IMR-90 (cell line): ENCODE data around the gene ANKRD52. TPM values are rescaled to one million over a fixed set of nuclear protein-coding genes. Genes with fewer than 3 reads are reported as not detected.

Source experiments
- ATAC-seq: fragments of 200-7000 bp; cut with Tn5 transposase; 2 replicates; pipeline ENCODE4 v1.9.1; 2020; ENCODE audit warnings: low read depth, mild to moderate bottlenecking, moderate library complexity
- BruUV-seq: library from RNA; stranded (reverse); fragments of 400-500 nt; replicated peaks from 2 replicates; lab custom pipeline; 2021; lab: Mats Ljungman, UMichigan
- CTCF ChIA-PET: fragments of 300-600 bp; formaldehyde crosslinking; extraction: SDS; loops from one replicate; lab custom pipeline; 2021; ENCODE audit warnings: antibody characterized with exemption; lab: Yijun Ruan, JAX
- POLR2A ChIA-PET: fragments of 300-600 bp; sonication (Branson Sonifier 250); formaldehyde crosslinking; loops from one replicate; lab custom pipeline; 2022; ENCODE audit warnings: antibody characterized with exemption; ENCODE audit not compliant: unreplicated experiment; lab: Charles Lee
- DNase-seq: peaks from one replicate; pipeline ENCODE4 v3.0.0; 2013
- H2AFZ ChIP-seq: replicated peaks from 2 replicates; pipeline ENCODE3; 2013; ENCODE audit warnings: low read length, mild to moderate bottlenecking; ENCODE audit not compliant: poor library complexity
- H2AK5ac ChIP-seq: 2 replicates; pipeline ENCODE4 v1.6.1; 2013; ENCODE audit warnings: low read depth, low read length, inconsistent platforms
- H2AK9ac ChIP-seq: replicated peaks from 2 replicates; pipeline ENCODE3; 2013; ENCODE audit warnings: mild to moderate bottlenecking, low read depth, low read length, moderate library complexity; ENCODE audit not compliant: poor library complexity
- H2BK120ac ChIP-seq: 2 replicates; pipeline ENCODE4 v1.6.1; 2013; ENCODE audit warnings: low read depth, low read length, inconsistent platforms
- H2BK15ac ChIP-seq: 3 replicates; pipeline ENCODE4 v1.6.1; 2013; ENCODE audit warnings: low read depth, low read length, inconsistent platforms
- H2BK20ac ChIP-seq: 2 replicates; pipeline ENCODE4 v1.6.1; 2013; ENCODE audit warnings: low read depth, mild to moderate bottlenecking, inconsistent platforms, low read length, moderate library complexity
- H2BK5ac ChIP-seq: 2 replicates; pipeline ENCODE4 v1.6.1; 2013; ENCODE audit warnings: mild to moderate bottlenecking, low read depth, low read length, inconsistent platforms; ENCODE audit not compliant: poor library complexity, severe bottlenecking
- H3K14ac ChIP-seq: replicated peaks from 2 replicates; pipeline ENCODE4 v1.6.1; 2013; ENCODE audit warnings: low read depth, low read length, inconsistent platforms
- H3K18ac ChIP-seq: 2 replicates; pipeline ENCODE4 v1.6.1; 2013; ENCODE audit warnings: low read depth, low read length, control low read depth
- H3K23ac ChIP-seq: 2 replicates; pipeline ENCODE4 v1.6.1; 2013; ENCODE audit warnings: low read depth, low read length, inconsistent platforms
- H3K27ac ChIP-seq: 2 replicates; pipeline ENCODE4 v1.5.1; 2013; ENCODE audit warnings: mild to moderate bottlenecking, control low read depth, low read length; ENCODE audit not compliant: insufficient read depth
- H3K27me3 ChIP-seq: 2 replicates; pipeline ENCODE4 v1.6.1; 2013; ENCODE audit warnings: low read length; ENCODE audit not compliant: control insufficient read depth, insufficient read depth
- H3K36me3 ChIP-seq: 2 replicates; pipeline ENCODE4 v1.6.1; 2013; ENCODE audit warnings: low read length, mixed read lengths; ENCODE audit not compliant: control insufficient read depth, insufficient read depth
- H3K4ac ChIP-seq: 2 replicates; pipeline ENCODE4 v1.6.1; 2013; ENCODE audit warnings: low read depth, low read length, inconsistent platforms
- H3K4me1 ChIP-seq: 2 replicates; pipeline ENCODE4 v1.6.1; 2013; ENCODE audit warnings: low read length, mixed read lengths; ENCODE audit not compliant: control insufficient read depth, insufficient read depth
- H3K4me2 ChIP-seq: 2 replicates; pipeline ENCODE4 v1.6.1; 2013; ENCODE audit warnings: low read depth, mild to moderate bottlenecking, control low read depth, low read length, moderate library complexity
- H3K4me3 ChIP-seq: 2 replicates; pipeline ENCODE4 v1.5.1; 2013; ENCODE audit warnings: low read depth, mild to moderate bottlenecking, control low read depth, low read length, moderate library complexity; ENCODE audit not compliant: insufficient read depth
- H3K56ac ChIP-seq: 2 replicates; pipeline ENCODE4 v1.6.1; 2013; ENCODE audit warnings: low read length, inconsistent platforms; ENCODE audit not compliant: insufficient read depth; ENCODE audit errors: extremely low read depth
- H3K79me1 ChIP-seq, 2 experiments: 2 replicates each; pipeline ENCODE4 v1.6.1; 2013; ENCODE audit warnings: low read length in 2 of 2, inconsistent platforms in 1 of 2, low read depth in 1 of 2
- H3K9ac ChIP-seq: 2 replicates; pipeline ENCODE4 v1.6.1; 2013; ENCODE audit warnings: low read depth, low read length, control low read depth
- H3K9me1 ChIP-seq: 2 replicates; pipeline ENCODE4 v1.6.1; 2013; ENCODE audit warnings: low read length, inconsistent platforms; ENCODE audit not compliant: insufficient read depth
- H3K9me3 ChIP-seq: 2 replicates; pipeline ENCODE4 v1.6.1; 2013; ENCODE audit warnings: low read length; ENCODE audit not compliant: control insufficient read depth, insufficient read depth
- H4K20me1 ChIP-seq: 2 replicates; pipeline ENCODE4 v1.6.1; 2013; ENCODE audit warnings: low read length, inconsistent platforms; ENCODE audit not compliant: insufficient read depth
- H4K5ac ChIP-seq: 2 replicates; pipeline ENCODE4 v1.6.1; 2013; ENCODE audit warnings: mild to moderate bottlenecking, low read depth, low read length, control low read depth
- H4K8ac ChIP-seq, 2 experiments: 2 replicates each; pipeline ENCODE4 v1.6.1; 2013; ENCODE audit warnings: low read depth in 2 of 2, low read length in 2 of 2, control low read depth in 1 of 2, inconsistent platforms in 1 of 2
- H4K91ac ChIP-seq: 2 replicates; pipeline ENCODE4 v1.6.1; 2013; ENCODE audit warnings: low read depth, low read length, inconsistent platforms; ENCODE audit not compliant: insufficient read depth
- CEBPB ChIP-seq: IDR thresholded peaks from 2 replicates; pipeline ENCODE4 v1.6.1; 2012; ENCODE audit warnings: low read depth, low read length, improper control_type of control experiment
- CTCF ChIP-seq: conservative IDR thresholded peaks from 2 replicates; pipeline ENCODE4 v1.5.1; 2012; ENCODE audit warnings: mild to moderate bottlenecking, low read depth, low read length, improper control_type of control experiment
- FOS ChIP-seq: fragments of 150-350 bp; IDR thresholded peaks from 2 replicates; pipeline ENCODE4 v1.6.1; 2016; ENCODE audit warnings: low read depth, low read length
- MAFK ChIP-seq: IDR thresholded peaks from 2 replicates; pipeline ENCODE4 v1.6.1; 2012; ENCODE audit warnings: low read depth, low read length, improper control_type of control experiment
- MAZ ChIP-seq: IDR thresholded peaks from 2 replicates; pipeline ENCODE4 v1.6.1; 2012; ENCODE audit warnings: low read depth, mild to moderate bottlenecking, low read length, improper control_type of control experiment, moderate library complexity, borderline replicate concordance
- RFX5 ChIP-seq: IDR thresholded peaks from 2 replicates; pipeline ENCODE4 v1.8.0; 2012; ENCODE audit warnings: low read depth, mild to moderate bottlenecking, low read length, moderate library complexity
- SMC3 ChIP-seq: fragments of 150-350 bp; IDR thresholded peaks from 2 replicates; pipeline ENCODE4 v1.6.1; 2016; ENCODE audit warnings: low read depth, mild to moderate bottlenecking, antibody characterized with exemption, low read length, moderate library complexity
- WGBS, 2 experiments: methylation state at CpG; one replicate each; pipeline versions ENCODE4 v1.1.5 to v1.1.7; 2013; ENCODE audit warnings: missing lambda C conversion rate in 2 of 2; ENCODE audit not compliant: insufficient read length in 1 of 2; ENCODE audit errors: extremely low coverage in 2 of 2; 5-methylcytosine and 5-hydroxymethylcytosine counted together
- dilution Hi-C: fragments of 300-500 bp; cut with HindIII; formaldehyde crosslinking; loops from one replicate; pipeline ENCODE4 v1.14.3; 2018; ENCODE audit warnings: low sequenced_read_pairs; ENCODE audit not compliant: unreplicated experiment
- in situ Hi-C: fragments of 300-500 bp; cut with MboI; formaldehyde crosslinking; loops from 3 replicates; pipeline ENCODE4 v1.14.3; 2019; ENCODE audit warnings: low sequenced_read_pairs, inconsistent platforms, mixed read lengths
- intact Hi-C: fragments of 100-400 bp; cut with micrococcal nuclease; formaldehyde crosslinking; loops from 2 replicates; pipeline ENCODE4 v1.10.0; 2022
- polyA plus RNA-seq, 3 experiments: library from polyadenylated mRNA; depleted of rRNA; stranded (reverse); fragments of >200 nt; gene quantifications; 2 replicates each; pipeline ENCODE4 v1.2.3, GENCODE V29; 2012; ENCODE audit warnings: low replicate concordance in 1 of 3
- total RNA-seq: library from RNA; depleted of rRNA; stranded (reverse); fragments of >200 nt; gene quantifications from 2 replicates; pipeline ENCODE4 v1.2.3, GENCODE V29; 2012
- TF ChIP-seq, protein P1 (sequence below): fragments of 150-350 bp; IDR thresholded peaks from 2 replicates; pipeline ENCODE4 v1.6.1; 2016; ENCODE audit warnings: low read depth, mild to moderate bottlenecking, low read length, moderate library complexity, borderline replicate concordance

ANKRD52 gene
- total and polyA plus RNA-seq, 2 of the 4 experiments (the other 2 are of a cell fraction), result 15.4 to 35.9 TPM

DNA sequence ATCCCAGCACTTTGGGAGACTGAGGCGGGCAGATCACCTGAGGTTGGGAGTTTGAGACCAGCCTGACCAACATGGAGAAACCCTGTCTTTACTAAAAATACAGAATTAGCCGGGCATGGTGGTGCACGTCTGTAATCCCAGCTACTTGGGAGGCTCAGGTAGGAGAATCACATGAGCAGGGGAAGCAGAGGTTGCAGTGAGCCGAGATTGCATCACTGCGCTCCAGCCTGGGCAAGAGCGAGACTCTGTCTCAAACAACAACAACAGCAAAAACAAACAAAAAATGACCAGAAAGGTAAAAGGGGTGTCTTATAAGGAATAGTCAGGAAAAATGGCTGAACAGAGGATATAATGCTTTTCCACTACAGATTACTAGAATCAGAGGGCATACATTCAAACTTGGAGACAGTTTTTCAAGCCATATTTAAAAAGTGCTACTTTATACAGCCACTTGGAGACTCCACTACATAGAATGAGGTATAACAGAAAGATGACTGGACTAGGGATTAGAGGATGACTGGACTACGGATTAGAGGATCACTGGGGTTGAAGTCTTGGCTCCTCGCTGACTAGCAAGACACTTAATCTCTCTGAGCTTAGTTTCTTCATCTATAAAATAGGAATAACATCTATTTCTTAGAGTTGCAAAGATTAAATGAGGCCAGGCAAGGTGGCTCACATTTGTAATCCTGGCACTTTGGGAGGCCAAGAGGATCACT is 46.8 kb upstream of the ANKRD52 start:
- H3K4ac ChIP-seq, result no peak overlapping the region
- intact Hi-C loops (no loop called here), dilution Hi-C loops (no loop called here), in situ Hi-C loops (no loop called here)
- H3K56ac ChIP-seq, result no peak overlapping the region
- ChIA-PET POLR2A (no interaction called here), CTCF (interaction anchor here (0.7 kb wide), 1 partner anchor 11 kb away, joined by 3 read pairs; no protein-coding TSS in a partner anchor)
- no peak overlapping the region for H3K14ac ChIP-seq
- H2BK20ac ChIP-seq, result no peak overlapping the region
- no peak for TF ChIP-seq MAFK
- no peak for TF ChIP-seq CEBPB
- TF ChIP-seq MAZ, result no peak
- no peak for TF ChIP-seq FOS
- TF ChIP-seq RFX5, result no peak
- TF ChIP-seq SMC3, result no peak
- TF ChIP-seq, protein P1, sequence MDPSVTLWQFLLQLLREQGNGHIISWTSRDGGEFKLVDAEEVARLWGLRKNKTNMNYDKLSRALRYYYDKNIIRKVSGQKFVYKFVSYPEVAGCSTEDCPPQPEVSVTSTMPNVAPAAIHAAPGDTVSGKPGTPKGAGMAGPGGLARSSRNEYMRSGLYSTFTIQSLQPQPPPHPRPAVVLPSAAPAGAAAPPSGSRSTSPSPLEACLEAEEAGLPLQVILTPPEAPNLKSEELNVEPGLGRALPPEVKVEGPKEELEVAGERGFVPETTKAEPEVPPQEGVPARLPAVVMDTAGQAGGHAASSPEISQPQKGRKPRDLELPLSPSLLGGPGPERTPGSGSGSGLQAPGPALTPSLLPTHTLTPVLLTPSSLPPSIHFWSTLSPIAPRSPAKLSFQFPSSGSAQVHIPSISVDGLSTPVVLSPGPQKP, result no peak
- TF ChIP-seq CTCF, result no peak
- H3K9ac ChIP-seq, result no peak overlapping the region
- peaks cover 24% of the 10 kb centered on the region for H3K36me3 ChIP-seq
- no TSS peak for BruUV-seq
- H3K9me3 ChIP-seq, result no peaks in the 10 kb centered on the region
- H3K4me3 ChIP-seq, result no peak overlapping the region
- H4K20me1 ChIP-seq, result no peaks in the 10 kb centered on the region
- ATAC-seq (no peak), DNase-seq (no peak)
- H3K79me1 ChIP-seq, result peaks cover 7 to 22% of the 10 kb centered on the region in 2 experiments
- H2AK5ac ChIP-seq, result no peak overlapping the region
- 100% methylated on average over 1 of the region's 8 CpGs; no CpG with 5 or more reads in 1 of the 2 experiments for WGBS, 2 experiments
- H3K4me1 ChIP-seq, result peaks cover 3% of the 10 kb centered on the region; the same call in 1 of the 2 replicates
- H2BK120ac ChIP-seq, result no peak overlapping the region
- H3K27ac ChIP-seq, result no peak overlapping the region
- H3K9me1 ChIP-seq, result peaks cover 7% of the 10 kb centered on the region; the same call in 1 of the 2 replicates
- no peak overlapping the region for H2BK5ac ChIP-seq
- H2AK9ac ChIP-seq, result no peak overlapping the region
- no peak overlapping the region for H2BK15ac ChIP-seq
- no peak overlapping the region for H4K5ac ChIP-seq
- no peak overlapping the region for H4K8ac ChIP-seq
- H3K23ac ChIP-seq, result no peak overlapping the region
- H4K91ac ChIP-seq, result no peak overlapping the region
- H3K4me2 ChIP-seq, result no peak overlapping the region
- H2AFZ ChIP-seq, result no peak overlapping the region
- H3K27me3 ChIP-seq, result no peaks in the 10 kb centered on the region
- H3K18ac ChIP-seq, result no peak overlapping the region
